Pons (tissue), 1 donor: Measurements from ENCODE around the gene GZF1.

ENCODE experiments used
- DNase-seq: peaks from one replicate; pipeline ENCODE4 v3.0.0-alpha.2; 2016; ENCODE audit warnings: low spot score

Gene GZF1

DNA sequence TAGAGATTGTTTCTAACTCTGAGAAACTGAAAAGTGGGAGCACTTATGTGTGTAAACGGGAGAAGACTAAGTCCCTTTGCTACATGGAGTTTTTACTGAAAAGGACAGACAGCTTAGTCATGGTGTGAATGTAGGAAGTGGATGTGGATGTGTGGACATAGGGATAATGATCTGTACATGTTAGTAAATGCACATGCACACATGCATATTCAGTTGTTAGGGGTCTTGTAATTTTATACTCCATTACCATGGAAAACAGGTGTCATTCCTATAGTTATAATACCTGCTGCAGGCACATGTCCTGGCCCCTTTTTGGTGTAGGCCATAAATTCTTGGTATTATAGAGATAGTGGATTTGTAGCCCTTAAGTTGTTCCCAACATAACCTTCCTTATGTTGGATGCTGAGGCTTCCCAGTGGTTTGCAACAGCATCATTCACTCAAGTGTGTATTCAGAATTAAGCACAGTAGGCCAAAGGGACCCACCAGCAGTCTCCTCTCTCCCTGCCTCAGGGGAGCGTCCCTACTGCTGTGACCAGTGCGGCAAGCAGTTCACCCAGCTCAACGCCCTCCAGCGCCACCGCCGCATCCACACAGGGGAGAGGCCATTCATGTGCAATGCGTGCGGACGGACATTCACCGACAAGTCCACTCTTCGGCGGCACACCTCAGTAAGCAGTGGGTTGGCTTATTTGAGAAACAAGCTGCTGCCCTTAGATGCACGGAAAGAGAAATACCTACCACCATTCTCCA, 7.3 kb downstream of the GZF1 start:
- no peak for DNase-seq

DNA sequence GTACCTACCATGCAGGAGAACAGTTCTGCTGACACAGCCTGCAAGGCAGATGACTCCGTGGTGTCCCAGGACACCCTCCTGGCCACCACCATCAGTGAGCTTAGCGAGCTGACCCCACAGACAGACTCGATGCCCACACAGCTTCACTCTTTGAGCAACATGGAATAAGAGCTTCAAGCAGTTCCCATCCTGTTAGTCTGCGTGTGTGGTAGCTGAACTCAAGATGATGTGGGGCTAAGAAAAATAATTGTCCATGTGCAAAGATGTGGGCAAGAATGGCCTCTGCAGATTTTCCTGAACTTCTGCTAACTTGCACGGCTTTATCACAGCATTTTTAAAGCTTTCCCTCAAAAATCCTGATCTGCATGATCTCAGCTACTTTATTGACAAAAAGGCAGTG, 8.3 kb downstream of the GZF1 start:
- no peak for DNase-seq

DNA sequence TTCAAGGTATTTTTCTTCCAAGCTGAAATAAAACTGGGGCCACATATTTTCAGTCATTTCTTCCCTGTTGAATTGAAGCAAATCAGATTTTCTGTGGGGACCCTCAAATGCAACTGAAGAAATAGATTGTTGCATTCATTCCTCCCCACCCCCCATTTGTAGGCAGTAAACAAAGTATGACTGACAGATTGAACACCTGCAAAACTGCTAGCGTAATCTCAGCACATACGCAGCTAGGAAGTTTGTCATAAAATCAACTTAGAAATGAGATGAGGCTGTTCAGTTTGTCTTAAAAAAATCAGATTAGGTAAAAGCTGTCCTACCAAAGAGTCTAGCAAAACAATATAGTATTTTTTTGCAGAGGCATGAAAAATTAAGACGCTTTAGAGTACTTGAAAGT, 8.9 kb downstream of the GZF1 start:
- DNase-seq, result no peak

DNA sequence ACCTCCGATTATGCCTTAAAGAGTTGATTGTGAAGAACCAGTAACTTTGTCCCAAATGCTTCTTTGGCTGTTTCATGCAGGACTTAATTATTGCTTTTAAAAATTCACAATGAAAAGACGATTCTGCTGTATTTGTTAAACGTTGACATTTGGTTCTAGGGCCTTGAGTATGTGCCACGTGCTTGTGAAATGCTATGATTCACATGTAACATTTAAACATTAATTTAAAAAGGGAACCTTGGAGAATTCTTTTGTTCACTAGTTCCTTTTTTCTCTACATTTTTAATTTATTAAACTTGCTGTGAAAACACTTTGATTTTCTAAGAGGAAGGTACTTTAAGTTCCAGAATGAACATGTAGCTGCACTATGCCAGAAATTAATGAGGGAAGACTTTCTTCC, 9.5 kb downstream of the GZF1 start:
- DNase-seq, result no peak

DNA sequence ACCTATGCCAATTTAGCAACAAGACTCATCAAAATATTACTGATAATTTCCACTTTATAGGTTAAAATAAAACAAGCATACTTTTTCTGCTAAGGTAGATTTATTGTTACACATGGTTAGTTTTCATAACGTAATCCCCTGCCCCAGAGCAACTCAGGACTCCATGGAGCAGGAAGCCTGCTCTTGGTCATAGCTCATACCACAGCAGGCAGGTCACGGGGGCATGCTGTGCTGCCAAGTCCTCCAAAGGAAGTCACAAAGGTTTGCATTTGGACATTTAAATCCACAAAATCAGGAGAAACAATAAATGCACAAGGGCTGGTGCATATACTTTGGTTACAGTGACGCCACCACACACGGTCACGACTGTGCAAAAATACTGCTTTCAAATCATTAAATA, 12.5 kb downstream of the GZF1 start:
- DNase-seq, result no peak

DNA sequence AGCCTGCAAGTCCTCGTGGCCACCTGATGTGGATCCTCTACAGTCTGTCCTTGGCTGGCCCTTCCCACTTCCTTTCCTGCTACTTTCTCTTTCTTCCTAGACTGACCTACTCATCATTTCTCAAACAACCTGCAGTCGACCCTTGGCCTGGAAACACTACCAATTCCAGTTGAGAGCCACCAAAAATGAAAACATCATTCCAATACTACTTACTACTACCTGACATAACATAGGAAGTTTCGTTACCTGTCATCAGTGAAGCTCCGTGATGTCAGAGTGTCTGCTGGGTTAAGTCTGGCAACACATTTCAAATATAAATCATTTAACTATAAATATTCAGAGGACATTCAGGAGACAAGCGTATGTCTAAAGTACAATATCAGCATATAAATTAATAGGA, 13.8 kb downstream of the GZF1 start:
- no peak for DNase-seq

DNA sequence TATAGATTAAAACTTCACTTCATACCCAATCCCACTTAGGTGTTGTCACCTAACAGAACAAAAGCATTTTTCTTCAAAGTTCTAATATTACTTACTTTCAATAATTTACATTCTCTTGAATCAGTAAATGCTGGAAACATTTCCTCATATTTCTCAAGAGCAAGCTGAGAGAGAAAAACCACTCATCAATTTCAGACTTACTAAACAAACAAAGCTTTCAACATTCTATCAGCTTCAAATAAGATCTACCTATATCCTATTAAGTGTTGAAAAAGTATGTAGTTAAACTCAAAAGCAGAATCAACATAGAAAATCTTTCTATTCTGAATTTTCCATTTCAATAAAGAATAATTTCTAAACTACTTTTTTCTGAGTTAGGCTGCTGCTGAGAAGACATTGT, 17.8 kb downstream of the GZF1 start:
- no peak for DNase-seq

DNA sequence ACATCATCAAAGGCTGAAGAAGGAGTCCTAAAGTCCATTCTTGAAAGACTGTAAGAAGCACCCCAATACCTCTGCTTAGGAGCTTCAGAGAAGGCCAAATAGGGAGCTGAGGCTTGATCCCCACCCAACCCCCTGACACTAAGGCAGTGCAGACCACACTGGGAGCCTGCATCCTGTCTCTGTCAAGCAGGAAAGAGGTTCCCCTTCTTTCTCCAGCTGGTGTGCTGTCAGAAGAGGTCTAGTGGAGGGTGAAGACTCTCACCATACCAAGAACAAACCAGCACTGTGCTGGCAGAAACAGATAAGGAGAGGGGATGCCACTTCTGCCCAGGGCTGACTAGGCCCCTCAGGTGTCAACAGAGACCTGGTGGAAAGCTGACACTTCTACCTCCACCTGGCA, 19.9 kb downstream of the GZF1 start:
- DNase-seq, result no peak

DNA sequence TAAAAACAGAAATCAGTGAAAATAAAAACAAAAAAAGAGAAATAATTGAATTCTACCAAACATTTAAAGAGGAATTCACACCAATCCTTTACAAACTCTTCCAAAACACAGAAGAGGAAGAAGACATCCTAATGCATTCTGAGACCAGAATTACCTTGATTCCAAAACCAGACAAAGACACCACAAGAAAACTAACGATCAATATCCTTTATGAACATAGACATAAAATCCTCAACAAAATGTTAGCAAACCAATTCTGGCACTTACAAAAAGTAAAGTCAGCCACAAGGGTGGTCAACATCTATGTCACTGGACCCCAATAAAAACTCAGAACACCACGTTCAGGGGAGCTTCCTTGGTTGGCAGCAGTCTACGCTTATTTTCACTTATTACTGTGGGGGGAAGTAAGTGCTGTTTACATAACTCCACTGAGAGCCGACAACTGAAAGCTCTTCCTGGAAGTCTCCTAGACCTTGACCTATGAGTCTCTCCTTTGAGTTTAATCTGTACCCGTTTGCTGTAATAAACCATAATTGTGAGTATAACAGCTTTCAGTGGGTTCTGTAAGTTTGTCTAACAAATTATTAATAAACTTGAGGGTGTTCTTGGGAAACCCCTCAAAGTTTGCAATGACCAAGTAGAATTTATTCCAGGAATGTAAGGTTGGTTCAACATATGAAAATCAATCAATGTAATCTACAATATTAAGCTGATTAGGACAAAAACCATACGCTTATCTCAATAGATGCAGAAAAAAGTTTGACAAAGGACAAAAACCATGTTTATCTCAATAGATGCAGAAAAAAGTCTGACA, 24.5 kb downstream of the GZF1 start:
- no peak for DNase-seq

DNA sequence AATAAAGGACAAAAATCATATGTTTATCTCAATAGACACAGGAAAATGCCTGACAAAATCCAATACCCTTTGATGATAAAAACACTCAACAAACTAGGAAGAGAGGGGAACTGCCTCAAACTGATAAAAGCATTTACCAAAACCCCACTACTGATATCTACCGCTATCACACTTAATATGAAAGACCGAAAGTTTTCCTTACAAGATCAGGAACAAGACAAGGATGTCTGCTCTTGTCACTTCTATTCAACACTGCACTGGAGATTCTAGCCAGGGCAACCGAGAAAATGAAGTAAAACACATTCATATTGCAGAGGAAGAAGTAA, 25.1 kb downstream of the GZF1 start:
- no peak for DNase-seq

DNA sequence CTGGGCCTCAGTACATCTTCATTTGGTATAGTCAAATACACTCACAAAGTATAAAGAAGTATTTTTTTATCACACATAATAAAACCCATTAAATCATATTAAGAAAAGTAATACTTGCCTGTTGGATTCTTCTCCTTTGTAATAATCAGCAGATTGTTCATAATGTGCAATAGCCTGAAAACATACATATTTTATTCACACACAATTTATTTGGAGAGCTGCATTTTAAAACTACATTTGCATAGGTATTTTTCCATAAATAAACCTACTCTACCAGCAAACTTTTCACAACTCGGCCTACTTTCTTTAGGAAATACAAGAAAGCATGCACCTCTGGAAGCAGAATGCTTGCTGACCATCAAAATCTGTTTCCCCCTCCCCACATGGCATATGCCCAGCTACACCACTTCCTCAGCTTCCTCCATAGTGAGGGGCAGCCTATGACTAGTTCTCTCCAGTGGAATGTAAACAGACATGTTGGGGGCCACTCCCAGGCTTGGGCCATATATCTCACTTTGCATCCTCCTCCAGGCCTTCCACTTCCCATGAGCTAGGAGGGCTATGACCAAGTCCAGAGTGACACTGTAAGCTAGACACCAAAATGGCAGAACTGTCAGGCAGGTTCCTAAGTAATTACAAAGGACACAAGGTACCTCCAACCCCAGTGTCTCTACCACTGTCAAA, 28.3 kb downstream of the GZF1 start:
- DNase-seq, result no peak

DNA sequence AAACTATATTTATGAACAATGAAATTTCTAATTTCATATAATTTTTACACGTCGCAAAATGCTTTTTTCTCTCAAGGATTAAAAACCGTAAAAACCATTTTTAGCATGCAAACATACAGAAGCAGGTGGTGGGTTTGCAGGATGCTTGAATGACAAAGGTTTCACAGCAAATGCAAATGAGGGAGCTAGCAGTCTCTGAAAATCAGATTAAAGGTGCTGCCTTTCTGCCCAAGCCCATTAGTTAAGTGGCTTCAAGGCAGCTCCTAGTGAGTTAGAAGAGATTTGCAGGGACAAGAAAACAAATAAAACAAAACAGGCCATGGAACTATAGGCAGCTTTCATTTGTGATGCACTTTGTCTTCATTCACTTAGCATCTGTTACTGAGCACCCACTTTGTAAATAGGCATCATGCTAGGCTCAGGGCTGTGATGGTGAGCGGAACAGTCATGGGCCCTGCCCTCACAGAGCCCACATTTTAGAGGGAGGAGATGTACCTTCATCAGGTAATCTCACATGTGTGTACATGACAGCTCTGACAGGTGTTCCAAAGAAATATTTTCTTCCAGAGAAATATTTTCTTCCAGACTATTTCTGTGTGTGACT, 29.8 kb downstream of the GZF1 start:
- DNase-seq, result no peak

DNA sequence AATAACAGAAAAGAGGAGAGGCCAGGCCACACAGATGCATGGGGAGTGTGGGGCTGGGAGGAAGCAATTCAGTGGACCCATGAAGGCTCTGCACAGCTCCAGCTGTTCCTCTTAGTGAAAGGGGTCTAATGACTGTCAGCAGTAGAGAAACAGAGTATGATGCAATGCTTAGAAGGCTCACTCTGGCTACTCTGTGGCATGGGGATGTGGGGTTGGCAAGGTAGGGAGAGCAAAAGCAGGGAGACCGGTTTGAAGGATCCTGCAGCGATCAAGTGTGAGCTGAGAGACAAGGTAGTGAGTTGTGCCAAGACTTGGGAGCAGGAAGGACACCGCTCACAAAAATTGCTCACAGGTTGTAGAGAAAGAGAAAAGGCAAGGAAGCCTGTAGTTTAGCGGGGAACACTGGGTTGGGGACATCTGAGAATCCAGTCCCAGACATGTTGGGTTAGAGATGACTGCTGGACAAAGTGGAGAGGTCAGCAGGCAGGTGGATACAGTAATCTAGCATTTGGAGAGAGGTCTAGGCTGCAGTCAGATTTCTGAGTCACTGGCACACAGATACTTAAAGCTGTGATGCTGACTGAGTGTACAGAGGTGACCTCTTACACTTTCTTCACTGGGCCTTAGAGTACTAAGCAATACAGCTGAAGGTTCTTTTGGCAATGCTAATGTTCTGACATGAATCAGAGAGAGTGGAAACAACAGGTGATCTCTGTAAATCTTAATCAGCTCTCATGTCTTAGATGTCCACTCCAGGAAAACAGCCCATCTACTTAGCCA, 32.2 kb downstream of the GZF1 start:
- no peak for DNase-seq

DNA sequence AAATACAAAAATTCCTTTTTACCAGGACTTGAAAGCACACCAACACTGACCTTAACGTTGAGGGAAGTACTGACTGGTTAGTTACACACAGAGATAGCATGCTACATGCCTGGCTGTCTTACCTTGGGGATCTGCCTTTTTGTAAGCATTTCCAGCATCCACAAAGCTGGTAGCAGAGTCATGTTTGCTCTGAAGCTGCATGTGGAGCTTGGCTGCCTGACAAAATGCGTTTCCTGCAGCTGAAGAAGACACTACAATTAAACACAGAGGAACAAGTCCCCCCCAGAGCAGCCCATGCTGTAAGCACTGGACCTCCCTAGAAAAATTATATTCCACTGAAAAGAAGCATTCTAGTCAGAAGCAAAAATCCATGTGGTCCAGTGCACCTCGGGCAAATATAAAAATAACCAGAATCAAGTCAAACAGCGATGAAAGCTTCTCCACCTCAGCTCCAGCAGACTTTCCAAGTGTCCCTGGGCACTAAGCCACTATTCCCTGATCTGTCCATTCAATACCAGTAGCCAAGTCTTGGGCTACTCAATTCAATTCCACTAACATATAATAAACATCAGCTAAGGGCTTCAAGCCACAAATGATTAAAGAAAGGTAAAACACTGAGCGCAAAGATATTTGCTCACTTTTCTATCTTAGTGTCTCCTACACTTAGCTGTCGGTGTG, 35.1 kb downstream of the GZF1 start:
- DNase-seq, result no peak

DNA sequence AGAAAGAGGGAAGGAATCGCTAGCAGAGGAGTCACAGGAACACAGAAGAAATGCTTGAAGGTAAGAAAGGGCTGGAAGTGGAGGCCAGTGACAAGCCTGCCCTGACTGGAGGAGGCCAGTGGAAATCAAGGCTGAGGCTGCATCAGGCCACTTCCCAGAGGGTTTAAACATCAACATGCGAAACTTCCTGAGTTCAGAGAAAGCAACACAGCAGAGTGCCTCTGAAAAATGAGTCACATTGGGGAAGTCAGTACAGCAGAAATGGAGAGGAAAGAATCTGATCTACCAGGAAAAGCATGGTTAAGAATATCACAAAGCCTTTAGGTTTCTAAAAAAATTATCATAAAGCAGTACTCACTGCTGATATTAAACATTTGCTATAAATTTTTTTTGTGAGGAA, 36.0 kb downstream of the GZF1 start:
- DNase-seq, result no peak

DNA sequence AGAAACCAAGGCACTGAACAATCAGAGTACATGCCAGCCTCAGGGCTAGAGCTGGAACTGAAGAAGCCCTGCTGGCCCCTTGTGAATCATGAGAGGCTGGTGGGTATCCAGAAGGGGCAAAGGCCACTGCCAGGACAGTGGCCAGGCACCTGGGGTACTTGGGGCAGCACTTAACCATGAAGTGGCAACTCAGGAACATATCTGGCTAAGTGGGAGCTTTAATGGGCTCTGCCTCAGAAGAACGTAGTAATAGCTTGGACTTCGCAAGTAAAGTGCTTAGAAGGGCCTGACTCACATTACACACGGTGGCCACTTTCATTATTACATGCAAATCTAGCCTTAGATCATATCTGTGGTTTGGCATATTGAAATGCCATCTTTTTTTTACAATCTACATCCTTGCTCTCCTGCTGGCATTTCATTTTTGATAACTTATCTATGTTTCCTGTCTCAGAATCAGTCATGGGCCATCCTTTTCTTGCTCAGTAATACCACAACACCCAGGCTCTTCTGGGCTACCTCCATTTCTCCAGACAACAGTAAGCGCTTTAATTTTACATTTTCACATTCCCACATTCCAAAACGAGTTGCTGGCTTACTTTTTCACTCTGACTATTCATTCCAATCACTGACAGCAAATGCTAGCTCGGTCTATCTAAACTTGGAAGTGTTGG, 37.7 kb downstream of the GZF1 start:
- DNase-seq, result no peak

DNA sequence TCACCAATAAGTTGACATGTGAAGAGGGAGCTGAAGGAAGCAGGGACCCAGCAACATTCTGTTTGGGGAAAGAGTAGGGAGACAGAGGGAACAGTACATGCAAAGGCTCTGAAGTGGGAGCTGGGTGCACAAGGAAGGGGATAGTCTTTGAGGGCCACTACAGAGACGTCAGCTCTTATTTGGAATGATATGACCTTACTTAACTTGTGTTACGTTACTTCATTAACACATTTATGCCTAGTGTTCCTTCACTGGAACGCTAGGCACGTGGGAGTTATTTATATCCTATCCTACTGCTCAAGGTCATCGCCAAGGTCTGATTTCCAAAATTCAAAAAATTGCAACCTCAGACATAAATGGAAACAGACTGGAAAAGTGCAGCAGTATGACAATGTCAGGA, 39.1 kb downstream of the GZF1 start:
- DNase-seq, result no peak

DNA sequence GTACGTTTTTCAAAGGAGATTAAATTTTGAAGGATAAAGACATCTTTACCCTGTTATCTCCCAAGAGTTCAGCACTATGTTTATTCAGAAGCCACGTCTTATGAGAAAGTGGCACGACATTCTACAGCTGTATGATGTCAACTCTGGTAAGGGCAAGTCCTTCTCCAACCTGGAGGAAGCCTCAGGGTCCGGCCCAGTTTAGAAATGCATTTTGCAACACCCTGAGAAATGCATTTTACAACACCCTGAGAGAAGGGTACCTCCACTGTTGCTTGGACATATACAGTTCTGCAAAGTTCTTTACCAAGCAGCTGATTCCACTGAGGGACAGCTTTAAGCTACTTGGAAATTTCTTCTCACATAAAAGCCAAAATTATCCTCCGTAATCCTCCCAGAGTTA, 41.8 kb downstream of the GZF1 start:
- no peak for DNase-seq

DNA sequence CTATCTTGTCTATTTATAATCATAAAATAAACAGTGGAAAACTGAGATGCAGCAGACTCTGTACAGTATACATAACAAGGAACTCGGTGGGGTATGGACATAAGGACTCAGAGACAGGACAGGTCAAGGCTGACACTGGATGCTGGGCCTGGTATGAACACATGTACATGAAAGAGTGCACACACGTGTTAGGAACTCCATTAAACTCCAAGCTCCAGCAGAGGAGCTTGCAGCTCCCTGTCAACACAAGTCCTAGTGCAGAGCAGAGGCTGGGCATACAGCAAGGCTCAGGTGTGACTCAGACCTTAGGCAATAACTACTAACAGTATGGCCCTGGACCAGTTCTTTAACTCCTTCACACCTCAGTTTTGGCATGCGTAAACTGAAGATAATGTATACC, 42.2 kb downstream of the GZF1 start:
- no peak for DNase-seq

DNA sequence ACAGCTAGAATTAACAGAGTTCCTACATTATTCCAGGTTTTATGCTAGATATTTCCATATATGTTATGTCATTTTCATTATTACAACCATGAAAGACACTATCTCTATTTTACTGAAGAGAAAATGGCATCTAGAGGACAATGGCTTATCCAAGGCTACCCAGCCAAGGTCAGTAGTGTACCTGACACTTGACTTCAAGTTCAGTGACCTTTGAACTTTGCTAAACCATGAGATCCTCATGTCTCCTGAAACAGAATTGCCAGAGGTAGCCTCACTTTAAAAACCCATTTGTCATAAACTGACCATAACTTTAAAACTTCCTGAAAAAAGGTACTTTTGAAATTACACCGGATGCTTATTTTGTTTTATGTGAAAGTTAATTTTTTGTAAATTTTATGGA, 44.9 kb downstream of the GZF1 start:
- DNase-seq, result no peak
